Memory B cell (primary cell): ENCODE measurements around the gene LMCD1.

Experiments used
- ATAC-seq: fragments of 150-1000 bp; cut with Tn5 transposase; 2 replicates; pipeline ENCODE4 v1.10.0; 2021; ENCODE audit warnings: low read depth, mild to moderate bottlenecking, moderate library complexity
- DNase-seq, 2 donors: peaks; one replicate each; pipeline ENCODE4 v3.0.0; 2022; ENCODE audit warnings: low spot score in 2 of 2
- H3K27ac Mint-ChIP-seq: one replicate; pipeline ENCODE4 v1.8.0; 2022; ENCODE audit warnings: mild to moderate bottlenecking, moderate library complexity, mixed read lengths
- H3K27me3 Mint-ChIP-seq: one replicate; pipeline ENCODE4 v1.8.0; 2022; ENCODE audit warnings: mixed read lengths
- H3K36me3 Mint-ChIP-seq: one replicate; pipeline ENCODE4 v1.8.0; 2022; ENCODE audit warnings: mild to moderate bottlenecking, mixed read lengths
- H3K4me1 Mint-ChIP-seq: one replicate; pipeline ENCODE4 v1.8.0; 2022; ENCODE audit warnings: mixed read lengths
- H3K4me3 Mint-ChIP-seq: one replicate; pipeline ENCODE4 v1.8.0; 2022; ENCODE audit warnings: mild to moderate bottlenecking, moderate library complexity, mixed read lengths
- H3K9me3 Mint-ChIP-seq: one replicate; pipeline ENCODE4 v1.8.0; 2022; ENCODE audit warnings: mixed read lengths

The LMCD1 gene

GRCh38 chr3:8559351-8559750 is 57.7 kb downstream of the LMCD1 start:
- no peak for ATAC-seq
- no peaks in the 10 kb centered on the region for H3K9me3 Mint-ChIP-seq
- no peak overlapping the region for H3K27ac Mint-ChIP-seq
- H3K27me3 Mint-ChIP-seq, result no peaks in the 10 kb centered on the region
- H3K4me3 Mint-ChIP-seq, result no peak overlapping the region
- no peaks in the 10 kb centered on the region for H3K4me1 Mint-ChIP-seq
- no peaks in the 10 kb centered on the region for H3K36me3 Mint-ChIP-seq
- DNase-seq, result no peak

- Mint-ChIP-seq H3K27me3 (no peaks in the 10 kb centered on the region), H3K36me3 (no peaks in the 10 kb centered on the region), H3K9me3 (peaks cover 1% of the 10 kb centered on the region), H3K27ac (no peak overlapping the region), H3K4me3 (no peak overlapping the region), H3K4me1 (no peaks in the 10 kb centered on the region)
- ATAC-seq, result no peak
- no peak for DNase-seq
These were observed 58.9 kb downstream of the LMCD1 start for GRCh38 chr3:8560366-8561007.

- no peaks in the 10 kb centered on the region for H3K36me3 Mint-ChIP-seq
- H3K27me3 Mint-ChIP-seq, result no peaks in the 10 kb centered on the region
- ATAC-seq (no peak), DNase-seq (no peak)
- no peak overlapping the region for H3K27ac Mint-ChIP-seq
- no peaks in the 10 kb centered on the region for H3K4me1 Mint-ChIP-seq
- H3K4me3 Mint-ChIP-seq, result no peak overlapping the region
- peaks cover 1% of the 10 kb centered on the region for H3K9me3 Mint-ChIP-seq
These were observed 59.7 kb downstream of the LMCD1 start for GRCh38 chr3:8561370-8561769.

GRCh38 chr3:8562081-8562595 is 60.5 kb downstream of the LMCD1 start:
- Mint-ChIP-seq H3K36me3 (no peaks in the 10 kb centered on the region), H3K4me1 (no peaks in the 10 kb centered on the region), H3K27ac (no peak overlapping the region), H3K4me3 (no peak overlapping the region), H3K27me3 (no peaks in the 10 kb centered on the region), H3K9me3 (peaks cover 1% of the 10 kb centered on the region)
- DNase-seq (no peak), ATAC-seq (no peak)

GRCh38 chr3:8563146-8563545 is 61.5 kb downstream of the LMCD1 start:
- Mint-ChIP-seq H3K27me3 (no peaks in the 10 kb centered on the region), H3K36me3 (no peaks in the 10 kb centered on the region), H3K4me3 (no peak overlapping the region), H3K27ac (no peak overlapping the region), H3K9me3 (peaks cover 1% of the 10 kb centered on the region), H3K4me1 (no peaks in the 10 kb centered on the region)
- no peak for ATAC-seq
- no peak for DNase-seq

GRCh38 chr3:8563597-8563996 is 62.0 kb downstream of the LMCD1 start:
- DNase-seq (no peak), ATAC-seq (no peak)
- Mint-ChIP-seq H3K9me3 (peaks cover 1% of the 10 kb centered on the region), H3K27ac (no peak overlapping the region), H3K4me1 (no peaks in the 10 kb centered on the region), H3K27me3 (no peaks in the 10 kb centered on the region), H3K4me3 (no peak overlapping the region), H3K36me3 (no peaks in the 10 kb centered on the region)

- DNase-seq (no peak), ATAC-seq (no peak)
- Mint-ChIP-seq H3K9me3 (peaks cover 1% of the 10 kb centered on the region), H3K4me1 (no peaks in the 10 kb centered on the region), H3K27me3 (no peaks in the 10 kb centered on the region), H3K4me3 (no peak overlapping the region), H3K27ac (no peak overlapping the region), H3K36me3 (peaks cover 4% of the 10 kb centered on the region)
These were observed 63.8 kb downstream of the LMCD1 start for GRCh38 chr3:8565376-8565775.

- Mint-ChIP-seq H3K27ac (no peak overlapping the region), H3K4me1 (peaks cover 3% of the 10 kb centered on the region), H3K9me3 (peaks cover 1% of the 10 kb centered on the region), H3K4me3 (no peak overlapping the region), H3K27me3 (no peaks in the 10 kb centered on the region), H3K36me3 (peaks cover 4% of the 10 kb centered on the region)
- no peak for ATAC-seq
- DNase-seq, result no peak
These were observed 66.4 kb downstream of the LMCD1 start for GRCh38 chr3:8567784-8568575.

GRCh38 chr3:8571256-8571655 is 69.6 kb downstream of the LMCD1 start:
- Mint-ChIP-seq H3K4me1 (peaks cover 3% of the 10 kb centered on the region), H3K27me3 (no peaks in the 10 kb centered on the region), H3K27ac (no peak overlapping the region), H3K9me3 (no peaks in the 10 kb centered on the region), H3K4me3 (no peak overlapping the region), H3K36me3 (peaks cover 4% of the 10 kb centered on the region)
- ATAC-seq (no peak), DNase-seq (no peak)

GRCh38 chr3:8573342-8573926 is 71.8 kb downstream of the LMCD1 start:
- ATAC-seq (no peak), DNase-seq (no peak)
- Mint-ChIP-seq H3K27me3 (no peaks in the 10 kb centered on the region), H3K36me3 (peaks cover 4% of the 10 kb centered on the region), H3K4me3 (no peak overlapping the region), H3K4me1 (peaks cover 3% of the 10 kb centered on the region), H3K9me3 (no peaks in the 10 kb centered on the region), H3K27ac (no peak overlapping the region)

- DNase-seq, result no peak
These were observed 72.5 kb downstream of the LMCD1 start for GRCh38 chr3:8574040-8574669.

GRCh38 chr3:8574670-8575322 is 73.2 kb downstream of the LMCD1 start:
- no peaks in the 10 kb centered on the region for H3K9me3 Mint-ChIP-seq
- H3K4me1 Mint-ChIP-seq, result peaks cover 3% of the 10 kb centered on the region
- H3K36me3 Mint-ChIP-seq, result no peaks in the 10 kb centered on the region
- no peak overlapping the region for H3K4me3 Mint-ChIP-seq
- no peaks in the 10 kb centered on the region for H3K27me3 Mint-ChIP-seq
- H3K27ac Mint-ChIP-seq, result no peak overlapping the region
- ATAC-seq, result no peak
- DNase-seq, result no peak

More at GRCh38 chr3:8574040-8574669, 72.5 kb downstream of the LMCD1 start:
- no peak for ATAC-seq
- H3K4me3 Mint-ChIP-seq, result no peak overlapping the region
- no peaks in the 10 kb centered on the region for H3K9me3 Mint-ChIP-seq
- H3K27me3 Mint-ChIP-seq, result no peaks in the 10 kb centered on the region
- H3K36me3 Mint-ChIP-seq, result no peaks in the 10 kb centered on the region
- peaks cover 3% of the 10 kb centered on the region for H3K4me1 Mint-ChIP-seq
- no peak overlapping the region for H3K27ac Mint-ChIP-seq

GRCh38 chr3:8575364-8576104 is 73.9 kb downstream of the LMCD1 start:
- Mint-ChIP-seq H3K27ac (no peak overlapping the region), H3K4me1 (peaks cover 3% of the 10 kb centered on the region), H3K9me3 (no peaks in the 10 kb centered on the region), H3K27me3 (no peaks in the 10 kb centered on the region), H3K36me3 (no peaks in the 10 kb centered on the region), H3K4me3 (no peak overlapping the region)
- ATAC-seq (no peak), DNase-seq (no peak)
